GM11168 (cell line): Measurements from ENCODE around the gene ENTPD2.
"Not testable (repeated sequence)": the region's sequence is repeated elsewhere in the genome, so short reads cannot be mapped to it uniquely, and the experiment has no call there.

Experiments used
- in situ Hi-C: fragments of 300-500 bp; cut with MboI; formaldehyde crosslinking; loops from one replicate; pipeline ENCODE4 v1.12.0; 2022; ENCODE audit warnings: low sequenced_read_pairs; ENCODE audit not compliant: unreplicated experiment

ENTPD2 gene

DNA sequence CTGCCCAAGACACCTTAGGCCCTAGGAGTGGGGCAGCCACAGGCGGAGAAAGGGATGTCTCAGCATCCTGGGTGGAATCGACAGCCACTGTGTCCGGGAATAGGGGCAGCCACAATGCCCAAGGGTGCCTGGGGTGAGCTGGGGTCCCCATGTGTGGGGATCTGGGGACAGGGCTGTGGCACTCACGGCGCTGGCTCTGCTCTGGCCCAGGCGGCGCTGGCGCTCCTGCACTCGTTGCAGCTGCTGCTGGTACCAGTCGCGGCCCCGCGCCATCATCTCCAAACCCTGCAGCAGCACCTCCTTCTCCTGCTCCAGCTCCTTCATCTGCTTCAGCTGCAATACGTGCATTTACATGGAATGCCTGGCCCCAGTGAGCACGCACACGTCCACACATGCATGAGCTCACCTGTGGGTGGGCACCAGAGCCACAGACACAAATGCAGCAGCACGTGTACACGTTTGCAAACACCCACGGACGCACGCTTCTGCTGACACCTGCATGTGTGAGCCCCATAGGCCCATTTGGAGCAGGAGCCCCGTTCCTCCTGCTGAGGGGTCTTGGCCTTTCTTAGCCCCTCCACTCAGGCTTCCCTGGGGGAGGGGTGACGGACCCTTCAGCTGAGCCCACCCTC lies 11.6 kb upstream of the ENTPD2 start:
- in situ Hi-C loops, result no loop called here

DNA sequence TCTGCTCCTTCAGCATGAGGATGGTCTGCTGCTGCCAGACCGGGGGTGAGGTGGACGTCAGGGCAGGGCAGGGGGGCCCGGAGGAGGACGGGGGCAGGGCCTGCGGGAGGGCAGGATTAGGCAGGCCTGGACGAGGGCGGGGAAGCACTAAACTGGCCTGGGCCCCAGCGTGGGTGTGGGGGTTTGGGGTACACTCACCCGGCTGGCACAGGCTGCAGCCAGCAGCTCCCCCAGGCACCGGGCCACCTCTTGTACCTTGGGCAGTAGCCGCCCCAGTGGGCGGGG lies 11.0 kb upstream of the ENTPD2 start:
- in situ Hi-C loops, result no loop called here

DNA sequence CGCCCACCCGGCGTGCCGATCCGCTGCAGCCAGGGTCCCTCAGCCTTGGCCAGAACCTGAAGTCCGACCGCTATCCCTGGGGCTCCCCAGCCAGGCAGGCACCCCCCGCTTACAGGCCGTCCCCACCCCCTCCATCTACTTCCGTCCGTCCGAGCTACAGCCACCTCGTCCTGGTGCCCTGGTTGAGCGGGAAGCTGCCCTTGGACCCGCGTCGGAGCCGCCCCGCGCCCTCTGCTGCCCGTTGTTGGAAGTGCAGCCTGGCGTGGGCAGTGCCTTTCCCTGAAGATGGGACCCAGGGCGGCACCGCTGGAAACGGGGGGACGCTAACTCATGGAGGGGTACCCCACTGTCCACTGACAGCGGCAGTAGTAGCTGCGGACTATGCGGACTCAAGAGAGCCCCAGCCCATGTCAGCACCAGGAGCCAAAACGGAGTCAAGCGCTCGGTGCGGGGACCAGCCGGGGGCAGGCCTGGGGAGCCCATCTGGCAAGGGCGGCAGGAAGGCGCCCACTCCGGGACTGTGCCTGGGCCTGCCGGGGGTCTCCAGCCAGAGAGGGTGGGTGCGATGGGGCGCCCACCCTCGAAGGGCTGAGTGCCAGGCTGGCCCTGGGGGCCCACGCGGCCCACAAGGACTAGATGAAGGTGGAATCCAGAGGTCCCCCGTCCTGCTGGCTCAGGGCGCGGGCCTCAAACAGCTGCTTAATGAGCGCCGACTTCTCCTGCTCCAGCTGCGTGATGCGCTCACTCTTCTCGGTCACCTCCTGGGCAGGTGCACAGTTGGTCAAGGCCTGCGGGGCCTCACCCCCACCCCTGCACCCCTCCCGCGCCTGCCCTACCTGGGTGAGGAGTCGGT lies 10.4 kb upstream of the ENTPD2 start:
- in situ Hi-C loops, result no loop called here

DNA sequence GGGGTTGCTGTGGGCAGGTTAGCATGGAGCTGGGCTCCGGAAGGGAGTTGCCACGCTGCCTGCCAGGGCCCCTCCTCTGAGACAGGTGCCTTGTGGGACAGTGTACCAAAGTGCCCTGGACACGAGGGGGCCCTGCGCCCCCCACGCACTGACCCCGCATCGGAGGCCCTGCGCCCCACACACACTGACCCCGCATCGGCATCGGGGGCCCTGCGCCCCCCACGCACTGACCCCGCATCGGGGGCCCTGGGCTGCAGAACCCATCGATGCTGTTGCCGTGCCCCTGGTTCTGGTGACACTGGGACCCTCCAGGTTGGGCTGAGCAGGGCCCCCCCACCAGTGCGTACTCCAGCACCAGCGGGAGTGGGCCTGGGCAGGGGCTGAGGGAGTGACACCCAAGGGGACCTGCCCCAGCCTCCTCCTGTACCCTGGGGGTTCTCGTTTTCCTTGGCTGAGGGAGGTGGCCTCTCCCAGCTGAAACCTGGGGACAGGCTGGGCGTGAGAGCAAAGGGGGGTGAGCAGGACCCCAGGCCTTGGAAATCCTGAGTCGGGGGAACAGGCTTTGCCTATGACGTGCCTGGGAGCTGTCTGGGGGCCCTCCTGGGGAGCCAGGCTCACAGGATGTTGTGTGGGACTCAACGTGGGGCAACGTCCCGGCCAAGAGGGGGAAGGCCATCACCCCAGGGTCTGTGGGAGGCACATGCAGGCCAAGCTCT lies 9.6 kb upstream of the ENTPD2 start:
- in situ Hi-C loops, result no loop called here

DNA sequence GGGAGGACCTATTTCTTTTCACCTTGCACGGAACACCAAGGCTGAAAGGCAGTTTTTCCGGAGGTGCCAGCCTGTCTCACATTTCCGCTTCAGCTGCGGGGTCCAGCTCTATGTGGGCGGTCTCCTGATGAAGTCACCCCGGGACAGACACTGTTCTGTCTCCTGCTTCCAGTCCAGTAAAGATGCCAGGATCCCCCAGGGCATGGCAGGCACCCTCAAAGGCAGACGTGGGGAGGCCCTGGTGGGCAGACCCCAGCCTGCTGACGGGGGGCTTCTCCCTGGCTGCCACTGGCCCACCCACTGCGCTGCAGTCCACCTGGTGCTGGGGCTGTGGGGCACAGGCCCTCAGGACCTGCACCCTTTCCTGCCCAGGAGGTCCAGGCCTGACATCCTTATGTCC lies 8.9 kb upstream of the ENTPD2 start:
- in situ Hi-C loops, result not testable (repeated sequence)

DNA sequence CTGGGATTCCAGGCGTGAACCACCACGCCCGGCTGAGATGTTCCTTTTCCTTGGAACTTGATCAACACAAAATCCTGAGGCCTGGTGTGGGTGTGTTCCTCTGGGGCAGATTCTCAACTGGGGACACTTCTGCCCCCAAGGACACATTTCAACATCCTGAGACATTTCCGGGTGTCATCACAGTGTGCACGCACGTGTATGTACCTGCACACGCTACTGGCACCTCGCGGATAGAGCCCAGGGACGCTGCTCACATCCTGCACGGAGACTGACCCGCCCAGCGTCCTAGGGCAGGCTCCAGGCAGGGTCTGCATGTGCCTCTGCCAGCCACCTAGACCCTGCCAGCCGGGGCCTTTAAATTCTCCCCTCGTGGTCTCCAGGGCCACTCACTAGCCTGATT lies 8.5 kb upstream of the ENTPD2 start:
- in situ Hi-C loops, result no loop called here

DNA sequence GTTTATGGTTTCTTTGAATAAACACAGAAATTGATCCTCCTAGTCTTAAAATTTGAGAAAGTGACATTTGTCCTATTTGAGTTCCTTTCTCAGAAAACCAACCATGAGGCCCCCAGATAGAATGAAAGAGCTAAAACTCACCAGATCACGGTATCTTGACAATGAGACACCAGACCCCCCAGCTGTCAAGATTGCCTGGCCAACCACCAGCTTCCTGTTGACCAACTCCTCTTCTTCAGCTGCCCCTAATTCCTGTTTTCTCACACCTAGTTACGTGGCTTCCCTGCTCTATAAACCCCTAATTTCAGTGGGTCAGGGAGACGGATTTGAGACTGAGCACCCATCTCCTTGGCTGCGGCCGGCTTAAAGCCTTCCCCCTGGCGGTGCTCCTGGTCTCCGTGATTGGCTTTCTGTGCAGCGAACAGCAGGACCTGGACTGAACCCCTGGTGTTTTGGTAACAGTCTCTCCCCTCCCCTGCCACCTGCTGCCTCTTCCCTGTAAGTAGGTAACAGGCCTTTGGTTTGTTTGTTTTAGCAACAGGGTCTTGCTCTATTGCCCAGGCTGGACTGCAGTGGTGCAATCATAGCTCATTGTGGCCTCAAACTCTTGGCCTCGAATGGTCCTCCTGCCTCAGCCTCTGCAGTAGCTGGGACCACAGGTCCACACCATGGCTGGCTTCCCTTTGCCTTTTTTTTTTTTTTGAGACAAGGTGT lies 4.8 kb upstream of the ENTPD2 start:
- in situ Hi-C loops, result no loop called here

DNA sequence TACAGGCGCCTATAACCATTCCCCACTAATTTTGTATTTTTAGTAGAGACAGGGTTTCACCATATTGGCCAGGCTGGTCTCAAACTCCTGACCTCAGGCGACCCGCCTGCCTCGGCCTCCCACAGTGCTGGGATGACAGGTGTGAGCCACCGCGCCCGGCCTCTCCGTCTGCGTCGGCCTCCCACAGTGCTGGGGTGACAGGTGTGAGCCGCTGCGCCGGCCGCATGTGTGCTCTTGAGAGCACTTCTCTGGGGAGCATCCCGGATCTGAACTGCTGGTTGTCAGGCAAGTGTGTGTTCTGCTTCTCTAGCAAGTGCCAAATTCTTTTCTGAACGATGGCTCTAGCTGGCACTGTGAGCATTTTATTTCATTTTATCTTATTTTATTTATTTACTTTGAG lies 3.7 kb upstream of the ENTPD2 start:
- in situ Hi-C loops, result no loop called here

DNA sequence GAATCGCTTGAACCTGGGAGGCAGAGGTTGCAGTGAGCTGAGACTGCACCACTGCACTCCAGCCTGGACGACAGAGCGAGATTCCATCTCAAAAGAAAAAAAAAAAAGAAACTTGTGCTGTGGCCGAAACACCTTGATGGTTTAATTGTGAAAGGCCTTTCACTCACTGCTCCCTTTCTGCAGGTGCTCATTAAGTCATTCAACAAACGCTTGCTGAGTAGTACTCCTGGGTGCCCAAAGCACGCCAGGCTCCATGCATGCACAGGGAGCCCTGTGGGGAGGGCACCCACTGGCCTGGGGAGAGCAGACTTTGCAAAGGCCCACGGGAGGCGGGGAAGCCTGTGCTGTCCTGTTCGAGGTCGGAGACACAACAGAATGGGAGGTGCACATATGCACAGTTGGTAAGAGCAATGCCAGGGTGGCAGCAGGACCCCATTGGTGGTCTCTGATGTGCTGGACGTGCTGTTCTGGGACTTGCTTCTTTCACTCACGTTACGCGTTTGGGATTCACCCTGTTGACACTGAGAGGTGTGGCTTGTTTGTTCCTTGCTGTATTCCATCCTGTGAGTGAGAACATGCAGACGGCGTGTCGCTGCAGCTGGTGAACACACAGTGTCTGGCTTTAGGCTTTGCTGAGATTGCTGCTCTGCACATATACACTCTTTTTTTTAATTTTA lies 3.0 kb upstream of the ENTPD2 start:
- in situ Hi-C loops, result no loop called here

DNA sequence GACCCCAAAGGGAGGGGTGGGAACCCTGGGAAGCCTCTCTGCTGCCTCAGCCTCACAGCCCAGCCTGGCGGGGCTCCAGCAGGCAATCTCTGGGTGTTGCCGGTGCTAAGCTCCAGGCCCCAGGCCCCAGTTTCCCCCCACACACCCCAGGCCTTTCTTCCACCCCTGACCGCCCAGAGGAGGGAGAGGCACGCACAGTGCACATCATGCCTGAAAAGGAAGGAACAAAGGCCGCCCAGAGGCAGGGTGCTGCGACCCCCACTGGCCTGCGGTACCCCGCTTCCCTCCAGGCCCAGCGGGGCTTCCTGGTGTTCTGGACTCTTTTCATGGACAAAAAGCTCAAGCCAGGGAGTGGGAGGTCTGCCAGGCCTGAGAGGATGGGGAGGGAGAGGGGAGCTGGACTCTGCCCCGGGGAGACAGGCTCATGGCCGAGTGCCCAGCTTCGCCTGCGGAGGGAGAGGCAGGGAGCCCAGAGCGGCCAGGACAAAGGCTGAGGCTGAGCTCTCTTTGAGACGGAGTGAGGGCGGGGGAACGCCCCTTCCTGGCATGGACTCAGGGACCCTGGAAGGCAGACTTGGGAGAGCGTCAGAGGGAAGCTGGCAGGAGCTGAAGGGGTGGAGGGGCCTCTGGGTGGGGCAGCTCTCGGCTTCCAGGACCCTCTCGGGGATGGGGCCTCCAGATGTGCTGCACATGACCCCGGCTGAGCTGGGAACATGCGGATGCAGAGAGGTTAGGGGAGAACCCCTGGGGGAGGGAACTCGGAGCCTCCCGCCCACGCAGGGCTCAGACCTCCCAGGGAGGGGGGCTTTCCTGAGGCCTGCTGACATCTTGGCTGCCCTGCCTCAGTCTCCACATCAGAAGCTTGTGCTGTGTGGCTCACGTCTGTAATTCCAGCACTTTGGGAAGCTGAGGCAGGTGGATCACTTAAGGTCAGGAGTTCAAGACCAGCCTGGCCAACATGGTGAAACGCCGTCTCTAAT lies 1.8 kb upstream of the ENTPD2 start:
- in situ Hi-C loops, result no loop called here

DNA sequence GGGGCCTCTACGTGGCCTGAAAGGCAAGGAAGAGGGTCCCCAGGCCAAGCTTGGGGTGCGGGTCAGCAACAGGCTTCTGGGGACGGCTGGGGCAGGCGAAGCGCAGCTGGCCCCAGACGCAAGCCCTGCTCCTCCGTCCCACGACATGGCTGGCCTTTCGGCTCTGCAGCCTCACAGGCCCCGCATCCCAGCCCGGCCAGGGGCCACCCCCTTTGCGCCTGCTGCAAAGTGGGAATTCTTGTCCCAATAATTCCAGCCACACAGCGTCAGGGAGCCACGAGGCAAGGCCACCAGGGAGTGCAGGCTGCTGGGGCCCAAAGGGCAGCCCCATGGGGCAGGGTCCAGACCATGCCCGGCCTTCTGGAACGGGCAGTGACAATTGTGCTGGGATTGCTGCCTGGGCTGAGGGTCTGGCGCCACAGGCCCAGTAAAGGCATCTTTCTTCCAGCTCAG lies 1.1 kb upstream of the ENTPD2 start:
- in situ Hi-C loops, result no loop called here

DNA sequence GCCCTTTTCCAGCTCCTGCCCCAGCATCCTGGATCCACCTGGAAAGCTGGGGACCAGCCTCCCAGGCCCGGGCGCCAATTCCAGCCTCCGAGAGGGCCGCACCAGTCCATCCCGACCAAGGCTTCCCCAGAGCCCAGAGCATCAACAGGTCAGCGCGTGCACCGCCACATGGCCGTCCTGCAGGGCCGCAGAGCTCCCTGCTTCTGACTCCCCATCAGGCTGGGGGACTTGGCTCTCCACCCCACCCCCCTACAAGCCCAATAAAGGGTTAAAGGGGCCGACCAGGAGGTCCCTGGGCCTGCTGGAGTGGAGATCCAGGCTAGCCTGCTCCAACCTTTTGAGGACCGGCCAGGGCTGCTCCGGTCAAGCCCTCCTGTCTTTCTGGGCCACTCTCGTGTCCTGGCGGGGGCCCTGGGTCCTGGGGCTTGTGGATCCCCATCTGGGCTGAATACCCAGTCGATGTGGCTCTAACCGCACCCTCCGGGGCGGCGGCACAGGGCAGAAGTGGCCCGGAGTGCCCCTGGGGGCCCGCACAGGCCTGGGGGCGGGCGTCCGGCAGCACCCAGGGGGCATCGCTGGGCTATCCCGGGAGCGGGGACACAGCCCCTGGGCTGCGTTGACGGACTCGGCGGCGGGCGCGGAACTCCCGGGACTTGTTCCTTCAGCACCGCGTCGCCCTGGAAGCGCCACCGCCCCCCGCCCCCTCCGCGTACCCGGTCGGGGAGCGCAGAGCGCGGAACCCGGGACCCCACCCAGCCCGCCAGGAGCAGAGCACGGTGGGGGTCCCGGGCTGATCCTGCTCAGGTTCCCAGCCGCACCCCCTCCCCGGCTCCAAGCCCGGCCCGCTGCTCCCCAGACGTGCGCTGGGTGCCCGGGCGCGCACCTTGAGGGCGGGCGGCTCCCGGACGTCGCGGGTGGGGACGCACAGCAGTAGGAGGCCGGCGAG lies 590 bp downstream of the ENTPD2 start:
- in situ Hi-C loops, result no loop called here

DNA sequence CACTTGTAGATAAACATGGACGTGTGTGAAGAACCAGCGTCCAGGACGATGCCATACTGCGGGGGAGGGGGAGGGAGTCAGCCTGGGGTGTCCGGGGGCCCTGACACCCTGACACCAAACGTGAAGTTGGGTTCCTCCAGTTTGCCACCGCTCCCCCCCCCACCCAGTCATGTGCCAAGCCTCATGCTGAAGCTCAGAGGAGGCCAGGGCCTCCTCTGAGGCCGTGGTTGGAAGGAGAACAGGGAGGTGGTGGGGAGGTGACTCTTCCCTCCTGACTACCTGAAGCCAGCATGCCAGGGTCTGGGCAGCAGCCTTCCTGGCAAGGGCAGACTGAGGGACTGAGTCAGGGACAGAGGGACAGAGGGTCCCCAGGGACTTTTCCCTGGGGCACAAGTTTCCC lies 1.6 kb downstream of the ENTPD2 start:
- in situ Hi-C loops, result no loop called here

DNA sequence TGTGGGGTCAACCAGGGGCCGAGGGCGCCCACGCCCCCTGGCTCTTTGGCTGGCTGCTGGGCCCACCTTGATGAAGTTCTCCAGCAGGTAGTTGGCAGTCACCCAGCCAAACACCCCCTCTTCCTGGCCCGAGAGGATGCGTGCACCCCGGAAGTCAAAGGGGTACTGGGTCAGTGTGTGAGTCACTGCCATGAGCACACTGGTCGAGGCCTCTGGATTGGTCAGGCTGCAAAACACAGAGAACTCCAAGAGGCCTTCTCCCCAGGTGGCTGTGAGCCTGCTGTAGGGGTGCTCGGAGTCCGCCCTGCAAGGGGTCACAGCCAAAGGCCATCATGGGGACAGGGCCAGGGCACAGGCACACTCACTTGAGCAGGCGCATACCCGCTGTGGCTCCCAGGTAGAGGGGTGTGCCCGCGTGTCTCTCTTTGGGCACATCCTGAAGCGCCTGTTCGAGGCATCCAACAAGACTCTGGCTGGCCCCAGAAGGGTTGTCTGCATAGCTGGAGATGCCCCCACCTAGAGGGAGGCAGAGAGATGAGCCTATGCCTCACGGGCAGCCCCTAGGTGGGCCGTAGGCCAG lies 2.6 kb downstream of the ENTPD2 start:
- in situ Hi-C loops, result no loop called here

DNA sequence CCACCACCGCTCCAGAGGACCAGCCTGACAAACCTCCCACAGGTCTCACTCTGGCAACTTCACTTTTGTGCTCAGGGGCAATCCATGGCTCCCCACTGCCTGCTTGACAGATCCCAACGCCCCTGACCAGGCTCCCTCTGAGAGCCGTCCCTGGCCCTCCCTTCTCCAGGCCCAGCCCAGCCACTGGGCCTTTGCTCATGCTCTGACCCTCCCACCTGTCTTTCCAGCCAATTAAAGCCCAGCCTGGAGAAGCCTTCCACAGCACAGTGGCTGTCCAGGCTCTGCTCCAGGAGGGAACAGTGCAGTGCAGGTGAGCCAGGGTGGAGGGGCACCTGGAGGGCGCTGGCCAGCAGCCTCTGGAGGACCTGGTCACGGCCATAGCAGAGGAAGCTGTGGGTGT lies 3.3 kb downstream of the ENTPD2 start:
- in situ Hi-C loops, result no loop called here

DNA sequence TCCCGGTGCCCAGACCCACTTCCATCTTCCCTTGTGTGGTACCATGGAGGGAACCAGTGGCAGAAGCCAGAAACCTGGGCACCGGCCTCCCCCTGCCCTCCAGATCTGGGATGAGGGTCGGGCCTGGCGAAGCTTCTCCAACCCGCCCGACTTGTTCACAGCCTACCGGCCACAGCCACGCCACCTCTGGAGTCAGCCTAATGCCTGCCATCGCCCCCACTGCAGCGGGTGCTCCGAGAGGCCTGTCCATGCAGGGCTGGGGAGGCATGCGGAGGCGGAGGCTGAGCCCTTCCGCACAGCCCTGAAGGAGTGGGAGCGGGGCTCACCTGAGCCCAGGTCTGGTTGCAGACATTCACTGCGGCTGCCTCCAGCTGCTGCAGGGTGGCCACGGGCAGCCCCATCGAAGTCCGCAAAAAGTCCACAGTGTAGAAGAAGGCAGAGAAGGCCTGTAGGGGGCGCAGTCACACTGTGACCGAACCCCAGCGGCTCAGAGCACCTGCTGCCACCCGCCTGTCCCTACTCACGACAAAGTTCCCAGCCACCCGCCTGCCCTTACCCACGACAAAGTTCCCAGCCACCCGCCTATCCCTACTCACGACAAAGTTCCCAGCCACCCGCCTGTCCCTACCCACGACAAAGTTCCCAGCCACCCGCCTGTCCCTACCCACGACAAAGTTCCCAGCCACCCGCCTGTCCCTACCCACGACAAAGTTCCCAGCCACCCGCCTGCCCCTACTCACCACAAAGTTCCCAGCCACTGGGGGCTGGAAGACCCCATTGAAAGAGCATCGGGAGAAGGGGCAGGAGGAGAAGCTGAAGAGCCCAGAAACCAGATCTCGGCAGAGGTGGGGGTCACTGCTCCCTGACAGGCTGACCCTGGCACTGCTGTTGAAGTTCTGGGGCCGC lies 4.1 kb downstream of the ENTPD2 start:
- in situ Hi-C loops, result no loop called here
